Thoracic aorta (tissue), 2 donors: ENCODE data around the gene POU2F3. TPM values are rescaled to one million over a fixed set of nuclear protein-coding genes. Genes with fewer than 3 reads are reported as not detected.
A peak's percentile ranks its signal among the peaks of the same experiment; 100 is the strongest.

Experiments used
- ATAC-seq: fragments of 150-250 bp; one replicate; pipeline ENCODE4 v1.8.0; 2017; ENCODE audit warnings: low read depth; ENCODE audit not compliant: insufficient number of reproducible peaks, low FRiP score
- DNase-seq: peaks from one replicate; pipeline ENCODE4 v3.0.0-alpha.2; 2020; ENCODE audit warnings: low spot score
- H3K27ac ChIP-seq, 2 donors: fragments of 200-600 bp; sonication (generic); 1 replicate in 1 of 2; 2 replicates in 1 of 2; pipeline ENCODE4 v1.5.1; 2016; ENCODE audit warnings: mild to moderate bottlenecking in 2 of 2, moderate library complexity in 2 of 2
- H3K27me3 ChIP-seq: fragments of 200-600 bp; sonication (generic); replicated peaks from 2 replicates; pipeline ENCODE4 v1.6.0; 2016; ENCODE audit warnings: mild to moderate bottlenecking; ENCODE audit not compliant: insufficient read depth
- H3K36me3 ChIP-seq: fragments of 200-600 bp; sonication (generic); one replicate; pipeline ENCODE4 v1.5.1; 2016
- H3K4me1 ChIP-seq, 2 donors: fragments of 200-600 bp; sonication (generic); 1 replicate in 1 of 2; 2 replicates in 1 of 2; pipeline versions ENCODE4 v1.5.1 to v1.6.0; 2016; ENCODE audit warnings: low read depth in 2 of 2, mild to moderate bottlenecking in 1 of 2; ENCODE audit not compliant: control insufficient read depth in 1 of 2
- H3K4me3 ChIP-seq: fragments of 200-600 bp; sonication (generic); 2 replicates; pipeline ENCODE4 v1.5.1; 2016; ENCODE audit warnings: mild to moderate bottlenecking
- H3K9me3 ChIP-seq: fragments of 200-600 bp; sonication (generic); 2 replicates; pipeline ENCODE4 v1.5.1; 2016
- CTCF ChIP-seq: fragments of 200-600 bp; sonication (generic); IDR thresholded peaks from one replicate; pipeline ENCODE4 v1.5.1; 2019; ENCODE audit warnings: antibody characterized with exemption
- total RNA-seq, 2 donors: library from RNA; depleted of rRNA; stranded (reverse); fragments of >200 nt; gene quantifications; one replicate each; pipeline versions ENCODE4 v1.1.0 to v1.2.3, GENCODE V29; 2016

POU2F3 gene
- total RNA-seq, 2 donors from 2014 or later = not detected

- ATAC-seq (no peak), DNase-seq (no peak)
- Histone ChIP-seq H3K4me1 (peaks cover 0 to 7% of the 10 kb centered on the region in 2 donors), H3K27ac (no peak overlapping the region), H3K4me3 (no peak overlapping the region), H3K9me3 (no peaks in the 10 kb centered on the region), H3K27me3 (no peaks in the 10 kb centered on the region), H3K36me3 (no peaks in the 10 kb centered on the region)
- TF ChIP-seq CTCF = no peak
These were observed 68.1 kb downstream of the POU2F3 start for GRCh38 chr11:120308081-120308480.

- H3K4me3 ChIP-seq = no peak overlapping the region
- no peaks in the 10 kb centered on the region for H3K36me3 ChIP-seq
- no peaks in the 10 kb centered on the region for H3K27me3 ChIP-seq
- no peak overlapping the region for H3K27ac ChIP-seq
- peaks cover 0 to 7% of the 10 kb centered on the region in 2 donors for H3K4me1 ChIP-seq
- DNase-seq (no peak), ATAC-seq (no peak)
- TF ChIP-seq CTCF = no peak
- no peaks in the 10 kb centered on the region for H3K9me3 ChIP-seq
These were observed 70.9 kb downstream of the POU2F3 start for GRCh38 chr11:120310870-120311269.

GRCh38 chr11:120314861-120315260, 74.9 kb downstream of the POU2F3 start:
- Histone ChIP-seq H3K4me3 (no peak overlapping the region), H3K4me1 (peaks cover 11 to 23% of the 10 kb centered on the region in 2 donors), H3K36me3 (no peaks in the 10 kb centered on the region), H3K27me3 (no peaks in the 10 kb centered on the region), H3K27ac (no peak overlapping the region), H3K9me3 (no peaks in the 10 kb centered on the region)
- no peak for ATAC-seq
- no peak for DNase-seq
- TF ChIP-seq CTCF = no peak

- Histone ChIP-seq H3K4me1 (peaks cover 11 to 23% of the 10 kb centered on the region in 2 donors), H3K4me3 (peak overlapping the region; percentile 48), H3K36me3 (no peaks in the 10 kb centered on the region), H3K27me3 (no peaks in the 10 kb centered on the region), H3K27ac (peak overlapping the region; percentile 60 to 76), H3K9me3 (no peaks in the 10 kb centered on the region)
- no peak for ATAC-seq
- no peak for TF ChIP-seq CTCF
- no peak for DNase-seq
These were observed 77.1 kb downstream of the POU2F3 start for GRCh38 chr11:120316880-120317688.

- Histone ChIP-seq H3K4me1 (peaks cover 11 to 23% of the 10 kb centered on the region in 2 donors), H3K27me3 (no peaks in the 10 kb centered on the region), H3K9me3 (no peaks in the 10 kb centered on the region), H3K27ac (peak overlapping the region; percentile 60 to 76), H3K36me3 (no peaks in the 10 kb centered on the region), H3K4me3 (no peak overlapping the region)
- ATAC-seq (no peak), DNase-seq (no peak)
- no peak for TF ChIP-seq CTCF
These were observed 77.9 kb downstream of the POU2F3 start for GRCh38 chr11:120317689-120318480.
